Left renal cortex interstitium (tissue), 4 donors: ENCODE results near the gene RTF2. TPM values are rescaled to one million over a fixed set of nuclear protein-coding genes. Genes with fewer than 3 reads are reported as not detected.

Experiments used
- DNase-seq, 4 donors: peaks; one replicate each; pipeline ENCODE4 v3.0.0-alpha.2; 2013; ENCODE audit warnings: low read depth in 4 of 4, low spot score in 2 of 4, missing footprints in 1 of 4
- polyA plus RNA-seq, 4 donors: library from polyadenylated mRNA; unstranded; fragments of 120-200 nt; gene quantifications; one replicate each; pipeline ENCODE4 v1.2.1, GENCODE V29; 2013; ENCODE audit not compliant: insufficient read length in 4 of 4

Gene RTF2
- polyA plus RNA-seq, 4 donors = 119 to 133 (median 125) TPM

GRCh38 chr20:56437196-56437960 is 31.0 kb upstream of the RTF2 start:
- DNase-seq = no peak

GRCh38 chr20:56438284-56438683 is 30.1 kb upstream of the RTF2 start:
- no peak for DNase-seq

- peak in 2 of 4 donors; percentile 24 to 33 for DNase-seq
Observed at GRCh38 chr20:56439771-56440291, 28.6 kb upstream of the RTF2 start.

- DNase-seq = no peak
Observed at GRCh38 chr20:56440346-56441007, 27.9 kb upstream of the RTF2 start.

- no peak for DNase-seq
Observed at GRCh38 chr20:56442389-56443365, 25.8 kb upstream of the RTF2 start.

- peak in 3 of 4 donors; percentile 36 to 60 (median 51) for DNase-seq
Observed at GRCh38 chr20:56443654-56444540, 24.5 kb upstream of the RTF2 start.

- no peak for DNase-seq
Observed at GRCh38 chr20:56445130-56445529, 23.3 kb upstream of the RTF2 start.

- DNase-seq = no peak
Observed at GRCh38 chr20:56445540-56445939, 22.9 kb upstream of the RTF2 start.

- no peak for DNase-seq
Observed at GRCh38 chr20:56447227-56447626, 21.2 kb upstream of the RTF2 start.

- DNase-seq = no peak
Observed at GRCh38 chr20:56449459-56449858, 19.0 kb upstream of the RTF2 start.

- DNase-seq = no peak
Observed at GRCh38 chr20:56451056-56451765, 17.2 kb upstream of the RTF2 start.

GRCh38 chr20:56453352-56453751 is 15.1 kb upstream of the RTF2 start:
- DNase-seq = no peak

- DNase-seq = no peak
Observed at GRCh38 chr20:56454754-56455153, 13.7 kb upstream of the RTF2 start.

- DNase-seq = no peak
Observed at GRCh38 chr20:56458206-56458821, 10.1 kb upstream of the RTF2 start.

GRCh38 chr20:56460459-56460858 is 8.0 kb upstream of the RTF2 start:
- DNase-seq = no peak

- no peak for DNase-seq
Observed at GRCh38 chr20:56461576-56461975, 6.9 kb upstream of the RTF2 start.

GRCh38 chr20:56463428-56463827 is 5.0 kb upstream of the RTF2 start:
- DNase-seq = no peak

GRCh38 chr20:56465997-56466396 is 2.4 kb upstream of the RTF2 start:
- no peak for DNase-seq

GRCh38 chr20:56467968-56468315 is 485 bp upstream of the RTF2 start:
- DNase-seq = no peak
